ENCODE results near the gene RFX1.
"Not testable (repeated sequence)": the region's sequence is repeated elsewhere in the genome, so short reads cannot be mapped to it uniquely, and the experiment has no call there.

Gene RFX1

GRCh38 chr19:14027856-14028450, 21.8 kb upstream of the RFX1 start, which contains the start of gene RLN3:
TSS of gene RLN3 (plus strand) at chr19:14028148. CDS start at chr19:14028205, 57 bp downstream.
- DNase-seq (ENCODE audit: extremely low read depth in 1 of 2, low read depth in 1 of 2): no peak

GRCh38 chr19:14026652-14027192, 20.6 kb upstream of the RFX1 start:
- DNase-seq (ENCODE audit: extremely low read depth in 1 of 2, low read depth in 1 of 2): not testable (repeated sequence)

GRCh38 chr19:14023404-14024235, 17.5 kb upstream of the RFX1 start:
- DNase-seq (ENCODE audit: extremely low read depth in 1 of 2, low read depth in 1 of 2): no peak

GRCh38 chr19:14022469-14022868, 16.3 kb upstream of the RFX1 start:
- DNase-seq (ENCODE audit: extremely low read depth in 1 of 2, low read depth in 1 of 2): no peak

GRCh38 chr19:14021474-14021873, 15.4 kb upstream of the RFX1 start:
- no peak for DNase-seq (ENCODE audit: extremely low read depth in 1 of 2, low read depth in 1 of 2)

GRCh38 chr19:14019739-14020138, 13.6 kb upstream of the RFX1 start:
- not testable (repeated sequence) for DNase-seq (ENCODE audit: extremely low read depth in 1 of 2, low read depth in 1 of 2)

GRCh38 chr19:14019100-14019499, 13.0 kb upstream of the RFX1 start:
- no peak for DNase-seq (ENCODE audit: extremely low read depth in 1 of 2, low read depth in 1 of 2)

- no peak for DNase-seq (ENCODE audit: extremely low read depth in 1 of 2, low read depth in 1 of 2)
Observed at GRCh38 chr19:14015524-14016035, 9.5 kb upstream of the RFX1 start.

- DNase-seq (ENCODE audit: extremely low read depth in 1 of 2, low read depth in 1 of 2): no peak
Observed at GRCh38 chr19:14012378-14012915, 6.3 kb upstream of the RFX1 start.

- no peak for DNase-seq (ENCODE audit: extremely low read depth in 1 of 2, low read depth in 1 of 2)
Observed at GRCh38 chr19:14006766-14007562, 844 bp upstream of the RFX1 start.

GRCh38 chr19:14005349-14006084, 603 bp downstream of the RFX1 start:
- peak; percentile 84 to 89 for DNase-seq (ENCODE audit: extremely low read depth in 1 of 2, low read depth in 1 of 2)

GRCh38 chr19:14004619-14005348, 1.3 kb downstream of the RFX1 start:
- DNase-seq (ENCODE audit: extremely low read depth in 1 of 2, low read depth in 1 of 2): no peak

GRCh38 chr19:14003251-14004055, 2.7 kb downstream of the RFX1 start:
- DNase-seq (ENCODE audit: extremely low read depth in 1 of 2, low read depth in 1 of 2): no peak

- no peak for DNase-seq (ENCODE audit: extremely low read depth in 1 of 2, low read depth in 1 of 2)
Observed at GRCh38 chr19:14002571-14003250, 3.4 kb downstream of the RFX1 start.

GRCh38 chr19:14000691-14001375, 5.3 kb downstream of the RFX1 start:
- DNase-seq (ENCODE audit: extremely low read depth in 1 of 2, low read depth in 1 of 2): no peak

GRCh38 chr19:13999085-13999484, 7.0 kb downstream of the RFX1 start:
- DNase-seq (ENCODE audit: extremely low read depth in 1 of 2, low read depth in 1 of 2): no peak

- no peak for DNase-seq (ENCODE audit: extremely low read depth in 1 of 2, low read depth in 1 of 2)
Observed at GRCh38 chr19:13998426-13998825, 7.7 kb downstream of the RFX1 start.

GRCh38 chr19:13997631-13997962, 8.5 kb downstream of the RFX1 start:
- no peak for DNase-seq (ENCODE audit: extremely low read depth in 1 of 2, low read depth in 1 of 2)
